SH-SY5Y (cell line): ENCODE measurements around the gene PFDN4.

Experiments used
- GATA2 ChIP-seq: IDR thresholded peaks from 2 replicates; pipeline ENCODE4 v1.6.1; 2011; ENCODE audit warnings: mild to moderate bottlenecking, low read depth, low read length
- GATA3 ChIP-seq: IDR thresholded peaks from 2 replicates; pipeline ENCODE4 v1.6.1; 2011; ENCODE audit warnings: low read depth, mild to moderate bottlenecking, low read length, moderate library complexity

- no peak for TF ChIP-seq GATA2
- no peak for TF ChIP-seq GATA3
These were observed 689 bp upstream of the PFDN4 start for GRCh38 chr20:54207053-54207742.
